ENCODE results near the gene SLC6A7.

The SLC6A7 gene

GRCh38 chr5:150256410-150257064 is 66.7 kb downstream of the SLC6A7 start:
- Histone ChIP-seq H3K4me3 (ENCODE audit: insufficient read depth, low read depth, low read length) (no peak overlapping the region), H3K9me3 (ENCODE audit: control insufficient read depth, low read length) (no peaks in the 10 kb centered on the region), H3K27ac (ENCODE audit: insufficient read depth, low read depth, low read length, poor library complexity, severe bottlenecking) (no peak overlapping the region), H3K4me1 (ENCODE audit: control insufficient read depth, insufficient read depth, low read length) (peaks cover 50% of the 10 kb centered on the region), H3K36me3 (ENCODE audit: control insufficient read depth, insufficient read depth, low read length) (no peaks in the 10 kb centered on the region), H3K27me3 (ENCODE audit: control insufficient read depth, insufficient read depth, low read length, poor library complexity, severe bottlenecking) (no peaks in the 10 kb centered on the region)
- WGBS, 2 experiments = 63 to 64% methylated on average over 12 of the region's 12 CpGs

GRCh38 chr5:150257424-150257823 is 67.6 kb downstream of the SLC6A7 start:
- H3K27ac ChIP-seq (ENCODE audit: insufficient read depth, low read depth, low read length, poor library complexity, severe bottlenecking) = no peak overlapping the region
- H3K4me1 ChIP-seq (ENCODE audit: control insufficient read depth, insufficient read depth, low read length) = peaks cover 50% of the 10 kb centered on the region
- no peaks in the 10 kb centered on the region for H3K9me3 ChIP-seq (ENCODE audit: control insufficient read depth, low read length)
- H3K4me3 ChIP-seq (ENCODE audit: insufficient read depth, low read depth, low read length) = no peak overlapping the region
- H3K27me3 ChIP-seq (ENCODE audit: control insufficient read depth, insufficient read depth, low read length, poor library complexity, severe bottlenecking) = no peaks in the 10 kb centered on the region
- 92 to 93% methylated on average over 11 of the region's 11 CpGs for WGBS, 2 experiments
- H3K36me3 ChIP-seq (ENCODE audit: control insufficient read depth, insufficient read depth, low read length) = no peaks in the 10 kb centered on the region

- Histone ChIP-seq H3K27ac (ENCODE audit: insufficient read depth, low read depth, low read length, poor library complexity, severe bottlenecking) (no peak overlapping the region), H3K36me3 (ENCODE audit: control insufficient read depth, insufficient read depth, low read length) (no peaks in the 10 kb centered on the region)
- WGBS, 2 experiments = 75 to 77% methylated on average over 6 of the region's 6 CpGs
These were observed 68.3 kb downstream of the SLC6A7 start for GRCh38 chr5:150258130-150258529.

More at GRCh38 chr5:150258130-150258529, 68.3 kb downstream of the SLC6A7 start:
- Histone ChIP-seq H3K27me3 (ENCODE audit: control insufficient read depth, insufficient read depth, low read length, poor library complexity, severe bottlenecking) (no peaks in the 10 kb centered on the region), H3K9me3 (ENCODE audit: control insufficient read depth, low read length) (no peaks in the 10 kb centered on the region), H3K4me3 (ENCODE audit: insufficient read depth, low read depth, low read length) (no peak overlapping the region), H3K4me1 (ENCODE audit: control insufficient read depth, insufficient read depth, low read length) (peaks cover 49% of the 10 kb centered on the region)

All from ectodermal cell (in vitro differentiated cells).